Stimulated activated naive CD8-positive, alpha-beta T cell treated with anti-CD3 and anti-CD28 coated beads, Interleukin-15, Interleukin-2, amounts not matched to agents 100 ng/mL and 50 ng/mL, for 24 hours (primary cell): Measurements from ENCODE around the gene LMTK2.

ENCODE experiments used
- H3K27ac Mint-ChIP-seq: one replicate; pipeline ENCODE4 v1.8.0; 2021; ENCODE audit warnings: mild to moderate bottlenecking, mixed read lengths
- H3K27me3 Mint-ChIP-seq: one replicate; pipeline ENCODE4 v1.8.0; 2021; ENCODE audit warnings: mixed read lengths
- H3K36me3 Mint-ChIP-seq: one replicate; pipeline ENCODE4 v1.8.0; 2021; ENCODE audit warnings: low read depth, mixed read lengths
- H3K4me1 Mint-ChIP-seq: one replicate; pipeline ENCODE4 v1.8.0; 2021; ENCODE audit warnings: low read depth, mixed read lengths
- H3K4me3 Mint-ChIP-seq: one replicate; pipeline ENCODE4 v1.8.0; 2021; ENCODE audit warnings: mild to moderate bottlenecking, mixed read lengths
- H3K9me3 Mint-ChIP-seq: one replicate; pipeline ENCODE4 v1.8.0; 2021; ENCODE audit warnings: mixed read lengths

LMTK2 gene

GRCh38 chr7:98106647-98107312, at the start of gene LMTK2:
TSS of gene LMTK2 (plus strand) at chr7:98106862. CDS start at chr7:98107178, 316 bp downstream.
- peak within 1 kb of the TSS; percentile 95 for H3K27ac Mint-ChIP-seq
- peak within 1 kb of the TSS; percentile 97 for H3K4me3 Mint-ChIP-seq
- no peaks in the 10 kb centered on the region for H3K36me3 Mint-ChIP-seq
- peaks cover 22% of the 10 kb centered on the region for H3K4me1 Mint-ChIP-seq
- H3K27me3 Mint-ChIP-seq = peaks cover 11% of the 10 kb centered on the region
- peaks cover 4% of the 10 kb centered on the region for H3K9me3 Mint-ChIP-seq

- no peaks in the 10 kb centered on the region for H3K4me1 Mint-ChIP-seq
- H3K27ac Mint-ChIP-seq = no peak overlapping the region
- H3K4me3 Mint-ChIP-seq = no peak overlapping the region
- peaks cover 7% of the 10 kb centered on the region for H3K27me3 Mint-ChIP-seq
- H3K36me3 Mint-ChIP-seq = no peaks in the 10 kb centered on the region
- H3K9me3 Mint-ChIP-seq = no peaks in the 10 kb centered on the region
Measured at GRCh38 chr7:98057157-98057556, 49.5 kb upstream of the LMTK2 start.

GRCh38 chr7:98058186-98058585, 48.5 kb upstream of the LMTK2 start:
- no peak overlapping the region for H3K4me3 Mint-ChIP-seq
- no peaks in the 10 kb centered on the region for H3K36me3 Mint-ChIP-seq
- H3K9me3 Mint-ChIP-seq = no peaks in the 10 kb centered on the region
- H3K27me3 Mint-ChIP-seq = peaks cover 7% of the 10 kb centered on the region
- no peaks in the 10 kb centered on the region for H3K4me1 Mint-ChIP-seq
- no peak overlapping the region for H3K27ac Mint-ChIP-seq

DNA sequence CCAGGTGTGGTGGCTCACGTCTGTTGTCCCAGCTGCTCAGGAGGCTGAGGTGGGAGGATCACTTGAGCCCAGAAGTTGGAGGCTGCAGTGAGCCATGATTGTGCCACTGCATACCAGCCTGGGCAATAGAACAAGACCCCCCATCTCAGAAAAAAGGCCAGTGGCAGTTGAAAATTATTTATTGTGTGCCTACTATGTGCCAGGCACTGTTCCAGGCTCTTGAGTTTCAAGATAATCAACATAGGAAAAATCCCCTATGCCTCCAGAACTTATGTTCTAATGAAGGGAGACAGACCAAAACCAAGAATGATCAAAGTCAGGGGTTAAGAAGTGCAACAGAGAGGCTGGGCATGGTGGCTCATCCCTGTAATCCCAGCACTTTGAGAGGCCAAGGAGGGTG, 42.4 kb upstream of the LMTK2 start:
- no peak overlapping the region for H3K4me3 Mint-ChIP-seq
- H3K9me3 Mint-ChIP-seq = no peaks in the 10 kb centered on the region
- H3K4me1 Mint-ChIP-seq = no peaks in the 10 kb centered on the region
- no peak overlapping the region for H3K27ac Mint-ChIP-seq
- H3K36me3 Mint-ChIP-seq = no peaks in the 10 kb centered on the region
- H3K27me3 Mint-ChIP-seq = peaks cover 8% of the 10 kb centered on the region

- H3K27me3 Mint-ChIP-seq = peaks cover 3% of the 10 kb centered on the region
- no peaks in the 10 kb centered on the region for H3K4me1 Mint-ChIP-seq
- no peaks in the 10 kb centered on the region for H3K9me3 Mint-ChIP-seq
- no peak overlapping the region for H3K27ac Mint-ChIP-seq
- H3K4me3 Mint-ChIP-seq = no peak overlapping the region
- no peaks in the 10 kb centered on the region for H3K36me3 Mint-ChIP-seq
Measured at GRCh38 chr7:98066208-98066607, 40.5 kb upstream of the LMTK2 start.

- Mint-ChIP-seq H3K27ac (no peak overlapping the region), H3K9me3 (no peaks in the 10 kb centered on the region), H3K27me3 (peaks cover 3% of the 10 kb centered on the region), H3K4me3 (no peak overlapping the region), H3K4me1 (no peaks in the 10 kb centered on the region), H3K36me3 (no peaks in the 10 kb centered on the region)
Measured at GRCh38 chr7:98066934-98067507, 39.6 kb upstream of the LMTK2 start.

GRCh38 chr7:98073047-98073446, 33.6 kb upstream of the LMTK2 start:
- H3K36me3 Mint-ChIP-seq = no peaks in the 10 kb centered on the region
- H3K9me3 Mint-ChIP-seq = no peaks in the 10 kb centered on the region
- H3K4me3 Mint-ChIP-seq = no peak overlapping the region
- H3K27ac Mint-ChIP-seq = no peak overlapping the region
- peaks cover 3% of the 10 kb centered on the region for H3K27me3 Mint-ChIP-seq
- no peaks in the 10 kb centered on the region for H3K4me1 Mint-ChIP-seq

GRCh38 chr7:98075801-98076200, 30.9 kb upstream of the LMTK2 start:
- H3K36me3 Mint-ChIP-seq = no peaks in the 10 kb centered on the region

DNA sequence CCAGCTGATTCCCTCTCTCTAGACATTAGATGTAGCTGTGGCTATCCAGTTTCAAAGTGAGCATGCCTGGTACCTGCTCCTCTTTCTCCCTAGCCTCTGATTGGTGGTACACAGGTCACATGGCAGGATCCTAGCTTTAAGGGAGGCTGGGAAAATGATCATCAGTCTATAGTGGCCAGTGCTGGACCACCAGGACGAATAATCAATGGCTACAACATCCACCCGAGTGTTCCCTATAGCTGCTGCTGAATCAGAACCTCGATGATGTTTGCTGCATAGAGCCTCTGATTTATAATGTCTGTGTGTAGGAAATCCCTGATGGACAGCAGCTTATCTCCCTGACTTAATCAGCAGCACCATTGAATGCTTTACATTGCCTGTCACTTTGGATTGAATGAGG, 28.9 kb upstream of the LMTK2 start:
- Mint-ChIP-seq H3K9me3 (no peaks in the 10 kb centered on the region), H3K4me1 (no peaks in the 10 kb centered on the region), H3K36me3 (no peaks in the 10 kb centered on the region), H3K27me3 (peaks cover 7% of the 10 kb centered on the region), H3K4me3 (no peak overlapping the region), H3K27ac (no peak overlapping the region)

More at GRCh38 chr7:98075801-98076200, 30.9 kb upstream of the LMTK2 start:
- no peaks in the 10 kb centered on the region for H3K4me1 Mint-ChIP-seq
- peaks cover 7% of the 10 kb centered on the region for H3K27me3 Mint-ChIP-seq
- H3K9me3 Mint-ChIP-seq = no peaks in the 10 kb centered on the region
- no peak overlapping the region for H3K4me3 Mint-ChIP-seq
- no peak overlapping the region for H3K27ac Mint-ChIP-seq

- Mint-ChIP-seq H3K4me3 (no peak overlapping the region), H3K27me3 (peaks cover 7% of the 10 kb centered on the region), H3K9me3 (no peaks in the 10 kb centered on the region), H3K27ac (no peak overlapping the region), H3K36me3 (no peaks in the 10 kb centered on the region), H3K4me1 (no peaks in the 10 kb centered on the region)
Measured at GRCh38 chr7:98078197-98078870, 28.3 kb upstream of the LMTK2 start.

- H3K27ac Mint-ChIP-seq = no peak overlapping the region
- no peaks in the 10 kb centered on the region for H3K9me3 Mint-ChIP-seq
- no peaks in the 10 kb centered on the region for H3K4me1 Mint-ChIP-seq
- H3K27me3 Mint-ChIP-seq = peaks cover 7% of the 10 kb centered on the region
- H3K4me3 Mint-ChIP-seq = no peak overlapping the region
- no peaks in the 10 kb centered on the region for H3K36me3 Mint-ChIP-seq
Measured at GRCh38 chr7:98079891-98080648, 26.6 kb upstream of the LMTK2 start.

DNA sequence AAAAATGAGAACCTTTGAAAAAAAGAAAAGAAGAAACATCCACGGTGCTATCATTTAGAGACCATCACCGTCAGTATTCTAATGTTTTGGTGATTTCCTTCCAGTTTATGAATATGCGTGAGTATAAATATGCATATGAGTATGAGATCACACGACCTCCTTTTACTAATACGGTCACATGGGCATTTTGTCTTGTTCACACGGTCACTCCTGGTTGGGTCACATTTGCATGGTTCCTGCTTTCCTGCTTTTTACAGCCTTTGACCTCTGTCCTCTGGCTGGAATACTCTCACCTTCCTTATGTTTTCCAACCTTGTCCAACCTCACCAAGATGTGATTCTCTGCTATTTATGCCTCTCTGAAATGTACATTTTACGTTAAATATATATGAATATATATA, 25.3 kb upstream of the LMTK2 start:
- no peaks in the 10 kb centered on the region for H3K4me1 Mint-ChIP-seq
- no peak overlapping the region for H3K27ac Mint-ChIP-seq
- no peak overlapping the region for H3K4me3 Mint-ChIP-seq
- H3K9me3 Mint-ChIP-seq = no peaks in the 10 kb centered on the region
- peaks cover 7% of the 10 kb centered on the region for H3K27me3 Mint-ChIP-seq
- no peaks in the 10 kb centered on the region for H3K36me3 Mint-ChIP-seq

- H3K27ac Mint-ChIP-seq = no peak overlapping the region
Measured at GRCh38 chr7:98084631-98085030, 22.0 kb upstream of the LMTK2 start.

DNA sequence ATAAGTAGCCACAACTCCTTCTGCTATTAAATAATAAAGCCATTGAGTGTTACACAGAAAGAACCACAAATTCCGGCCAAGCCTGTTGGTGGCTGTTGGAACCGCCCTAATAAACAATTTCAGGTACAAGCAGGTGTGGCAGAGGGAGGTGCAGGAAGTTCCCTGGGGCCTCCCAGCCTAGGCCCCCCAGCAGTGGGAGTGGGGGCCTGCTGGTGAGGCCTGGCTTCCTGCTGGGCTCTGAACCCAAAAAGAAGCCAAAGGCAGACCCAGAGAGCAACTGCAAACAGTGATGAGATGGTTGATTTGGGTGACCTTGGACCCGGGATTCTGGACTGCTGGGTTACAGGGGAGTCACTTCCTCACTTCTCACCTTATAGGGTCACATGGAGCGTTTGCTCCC, 21.0 kb upstream of the LMTK2 start:
- H3K27me3 Mint-ChIP-seq = no peaks in the 10 kb centered on the region
- H3K36me3 Mint-ChIP-seq = no peaks in the 10 kb centered on the region
- no peak overlapping the region for H3K27ac Mint-ChIP-seq
- H3K4me1 Mint-ChIP-seq = no peaks in the 10 kb centered on the region
- no peaks in the 10 kb centered on the region for H3K9me3 Mint-ChIP-seq
- no peak overlapping the region for H3K4me3 Mint-ChIP-seq

More at GRCh38 chr7:98084631-98085030, 22.0 kb upstream of the LMTK2 start:
- Mint-ChIP-seq H3K4me3 (no peak overlapping the region), H3K36me3 (no peaks in the 10 kb centered on the region), H3K4me1 (no peaks in the 10 kb centered on the region), H3K9me3 (no peaks in the 10 kb centered on the region), H3K27me3 (no peaks in the 10 kb centered on the region)

GRCh38 chr7:98086281-98086718, 20.4 kb upstream of the LMTK2 start:
- H3K27me3 Mint-ChIP-seq = no peaks in the 10 kb centered on the region
- no peak overlapping the region for H3K4me3 Mint-ChIP-seq
- H3K27ac Mint-ChIP-seq = no peak overlapping the region
- no peaks in the 10 kb centered on the region for H3K36me3 Mint-ChIP-seq
- H3K9me3 Mint-ChIP-seq = no peaks in the 10 kb centered on the region
- no peaks in the 10 kb centered on the region for H3K4me1 Mint-ChIP-seq
